GM19193 (cell line): Measurements from ENCODE around the gene TPTE2.
A peak's percentile ranks its signal among the peaks of the same experiment; 100 is the strongest.

Experiments used
- POLR2A ChIP-seq: IDR thresholded peaks from 4 replicates; pipeline ENCODE4 v1.6.1; 2011; ENCODE audit not compliant: insufficient read depth, insufficient read length; ENCODE audit errors: extremely low read depth

The TPTE2 gene

GRCh38 chr13:19587635-19588300, 26.4 kb upstream of the TPTE2 start:
- TF ChIP-seq POLR2A: no peak

- peak; percentile 50 for TF ChIP-seq POLR2A
Observed at GRCh38 chr13:19586904-19587634, 25.7 kb upstream of the TPTE2 start.

GRCh38 chr13:19581675-19582074, 20.3 kb upstream of the TPTE2 start:
- TF ChIP-seq POLR2A: no peak

- no peak for TF ChIP-seq POLR2A
Observed at GRCh38 chr13:19575230-19575629, 13.9 kb upstream of the TPTE2 start.

- TF ChIP-seq POLR2A: no peak
Observed at GRCh38 chr13:19573120-19573716, 11.9 kb upstream of the TPTE2 start.

GRCh38 chr13:19572280-19572679, 10.9 kb upstream of the TPTE2 start:
- no peak for TF ChIP-seq POLR2A

GRCh38 chr13:19567820-19568534, 6.6 kb upstream of the TPTE2 start:
- TF ChIP-seq POLR2A: no peak

GRCh38 chr13:19561585-19561984, 253 bp upstream of the TPTE2 start:
- TF ChIP-seq POLR2A: no peak

- no peak for TF ChIP-seq POLR2A
Observed at GRCh38 chr13:19519049-19519448, 42.3 kb downstream of the TPTE2 start.

- no peak for TF ChIP-seq POLR2A
Observed at GRCh38 chr13:19382111-19382510, 179.2 kb downstream of the TPTE2 start.
